ENCODE measurements around the gene UVRAG.

UVRAG gene

GRCh38 chr11:76140912-76141574 lies 326.0 kb downstream of the UVRAG start:
- H3K9me3 Mint-ChIP-seq = no peaks in the 10 kb centered on the region
- ATAC-seq (ENCODE audit: low read depth) (no peak), DNase-seq (ENCODE audit: low spot score in 2 of 2) (no peak)
- no peaks in the 10 kb centered on the region for H3K27me3 Mint-ChIP-seq
- H3K4me3 Mint-ChIP-seq = no peak overlapping the region
- peaks cover 11% of the 10 kb centered on the region for H3K36me3 Mint-ChIP-seq
- H3K4me1 Mint-ChIP-seq = peaks cover 6% of the 10 kb centered on the region
- H3K27ac Mint-ChIP-seq = peak overlapping the region; percentile 28

DNA sequence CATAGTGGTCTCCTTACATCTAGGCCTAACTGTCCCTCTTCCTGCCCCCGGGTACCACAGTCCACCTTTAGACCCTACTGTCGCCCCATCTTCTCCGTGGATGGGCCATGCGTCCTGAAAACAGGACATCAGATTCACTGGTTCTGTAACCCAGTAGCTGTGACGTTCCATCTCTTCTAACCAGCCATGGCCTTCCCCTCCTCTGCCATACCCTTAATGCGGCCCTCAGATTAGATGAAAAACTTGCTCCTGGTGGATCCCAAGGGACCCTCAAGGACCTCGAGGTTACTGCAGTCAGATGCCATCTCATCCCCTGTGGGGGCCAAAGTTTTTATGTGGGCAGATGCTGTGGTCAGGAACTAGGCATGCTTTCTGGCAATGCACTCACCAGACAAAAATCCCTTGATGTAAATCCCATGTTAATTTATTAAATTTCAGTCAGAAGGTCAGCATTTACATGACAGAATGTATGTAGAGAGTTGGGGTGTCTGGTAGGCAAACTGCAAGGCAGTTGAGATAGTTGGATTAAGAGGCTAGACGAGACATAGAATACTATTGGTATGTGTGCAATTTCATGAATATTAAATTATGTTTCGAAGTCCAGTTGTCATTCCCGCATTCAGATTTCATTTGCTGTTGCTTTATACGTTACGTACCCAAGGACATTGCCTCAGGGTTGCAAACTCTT lies 327.0 kb downstream of the UVRAG start:
- ATAC-seq (ENCODE audit: low read depth) = no peak
- no peak overlapping the region for H3K27ac Mint-ChIP-seq

DNA sequence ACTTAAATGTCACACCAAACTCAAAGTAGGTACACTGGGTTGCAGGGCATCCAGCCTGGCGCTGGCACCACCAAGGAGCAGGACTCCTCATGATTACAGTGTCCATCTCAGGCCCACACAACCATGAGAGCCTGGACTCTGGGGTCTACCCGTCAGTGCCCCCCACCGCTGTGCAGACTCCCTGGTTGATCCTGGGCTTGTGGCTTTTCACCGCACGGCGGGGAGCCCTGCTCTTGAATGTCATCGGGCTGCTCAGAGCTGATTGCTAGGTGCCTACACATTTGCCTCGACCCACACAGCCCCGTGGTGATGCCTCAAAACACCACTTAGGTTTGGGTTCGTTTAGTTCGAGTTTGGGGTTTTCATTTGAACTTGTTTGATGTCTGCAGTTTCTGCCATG lies 328.3 kb downstream of the UVRAG start:
- H3K27me3 Mint-ChIP-seq = no peaks in the 10 kb centered on the region
- no peaks in the 10 kb centered on the region for H3K9me3 Mint-ChIP-seq
- H3K27ac Mint-ChIP-seq = no peak overlapping the region

More for the DNA sequence above, 327.0 kb downstream of the UVRAG start:
- H3K27me3 Mint-ChIP-seq = no peaks in the 10 kb centered on the region
- peaks cover 6% of the 10 kb centered on the region for H3K4me1 Mint-ChIP-seq
- no peaks in the 10 kb centered on the region for H3K9me3 Mint-ChIP-seq
- H3K36me3 Mint-ChIP-seq = peaks cover 11% of the 10 kb centered on the region
- no peak overlapping the region for H3K4me3 Mint-ChIP-seq
- DNase-seq (ENCODE audit: low spot score in 2 of 2) = no peak

DNA sequence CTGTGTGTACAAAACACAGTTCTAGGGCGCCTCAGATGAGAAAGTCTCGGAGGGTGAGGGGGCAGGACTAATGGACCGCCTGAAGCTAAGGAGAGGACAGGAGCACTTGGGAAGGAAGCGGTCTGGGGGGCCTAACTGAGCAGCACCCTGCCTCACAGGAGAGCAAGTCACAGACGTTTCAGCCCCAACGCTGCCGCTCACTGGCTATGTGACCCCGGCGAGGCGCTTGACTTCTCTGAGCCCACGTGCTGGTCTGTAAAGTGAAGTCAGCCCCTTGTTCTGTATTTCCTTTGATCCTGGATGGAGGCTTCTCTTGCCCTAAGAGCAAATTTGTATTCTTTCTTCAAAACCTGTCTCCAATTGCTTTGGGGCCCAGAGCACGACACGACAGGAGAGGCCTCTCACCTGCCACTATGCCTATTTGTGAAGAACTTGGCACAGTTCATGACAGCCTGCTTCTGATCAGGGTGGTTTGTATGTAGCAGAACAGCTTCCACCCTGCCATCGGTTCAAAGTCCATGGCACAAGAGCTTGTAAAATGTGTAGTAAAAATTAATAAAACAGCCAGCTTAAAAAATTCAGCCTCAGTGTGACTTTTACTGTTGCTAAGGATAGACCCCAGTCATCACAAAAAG lies 332.2 kb downstream of the UVRAG start:
- Mint-ChIP-seq H3K4me1 (peaks cover 4% of the 10 kb centered on the region), H3K27ac (no peak overlapping the region), H3K9me3 (no peaks in the 10 kb centered on the region), H3K4me3 (no peak overlapping the region), H3K27me3 (no peaks in the 10 kb centered on the region), H3K36me3 (peaks cover 6% of the 10 kb centered on the region)
- ATAC-seq (ENCODE audit: low read depth) (no peak), DNase-seq (ENCODE audit: low spot score in 2 of 2) (no peak)

More for the DNA sequence above, 328.3 kb downstream of the UVRAG start:
- peaks cover 11% of the 10 kb centered on the region for H3K36me3 Mint-ChIP-seq
- ATAC-seq (ENCODE audit: low read depth) = no peak
- H3K4me1 Mint-ChIP-seq = peaks cover 6% of the 10 kb centered on the region
- H3K4me3 Mint-ChIP-seq = no peak overlapping the region
- DNase-seq (ENCODE audit: low spot score in 2 of 2) = no peak

DNA sequence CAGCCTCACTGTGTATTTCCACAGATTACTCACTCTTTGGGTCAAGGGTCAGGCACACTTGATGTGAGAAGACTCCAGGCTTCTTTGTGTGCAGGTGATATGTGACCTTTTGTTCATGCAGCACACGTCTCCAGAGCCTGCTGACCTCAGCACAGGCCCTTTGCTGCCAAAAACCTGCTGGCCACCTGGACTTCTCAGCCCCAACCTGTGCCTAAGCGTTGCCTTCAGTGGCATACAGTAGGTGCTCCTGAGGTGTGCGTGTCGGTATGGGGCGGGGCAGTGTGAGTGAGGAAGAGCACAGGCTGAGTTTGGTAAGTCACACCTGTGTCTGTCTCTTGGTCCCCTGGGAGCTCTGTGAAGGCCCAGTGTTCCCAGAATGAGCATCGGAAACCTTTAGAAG lies 333.2 kb downstream of the UVRAG start:
- Mint-ChIP-seq H3K27ac (no peak overlapping the region), H3K4me1 (peaks cover 13% of the 10 kb centered on the region), H3K27me3 (no peaks in the 10 kb centered on the region), H3K9me3 (no peaks in the 10 kb centered on the region), H3K36me3 (no peaks in the 10 kb centered on the region), H3K4me3 (no peak overlapping the region)
- DNase-seq (ENCODE audit: low spot score in 2 of 2) (no peak), ATAC-seq (ENCODE audit: low read depth) (no peak)

DNA sequence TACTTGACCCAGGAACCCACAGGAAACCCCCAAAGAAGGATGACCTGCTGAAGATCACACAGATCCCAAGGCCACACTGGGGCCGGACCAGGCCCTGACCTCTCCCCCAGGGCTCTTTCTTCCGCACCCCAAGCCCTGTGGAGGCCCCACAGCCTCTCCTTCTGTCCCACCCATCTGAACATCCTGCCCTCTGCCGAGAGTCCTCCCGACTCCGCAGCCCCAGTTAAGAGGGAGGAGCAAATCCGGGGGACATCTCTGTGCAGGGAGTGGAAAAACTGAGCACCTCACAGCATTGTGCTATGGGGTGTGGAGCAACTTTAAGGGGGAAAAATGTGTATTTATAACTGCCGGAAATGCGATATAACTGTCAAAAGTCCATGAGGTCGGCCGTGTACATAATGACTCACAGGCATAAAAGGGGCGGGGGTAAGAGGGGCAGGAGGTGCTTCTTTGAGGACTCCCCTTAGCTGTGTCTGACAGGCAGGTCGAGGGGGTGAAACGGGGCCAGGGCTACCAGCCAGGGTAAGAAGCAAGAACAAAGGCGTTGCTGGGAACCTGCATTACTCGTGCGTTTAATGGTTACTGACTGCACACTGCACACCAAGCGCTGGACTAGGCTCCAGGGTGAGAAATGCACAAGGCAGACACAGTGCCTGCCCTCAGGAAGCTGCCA lies 334.1 kb downstream of the UVRAG start:
- no peaks in the 10 kb centered on the region for H3K36me3 Mint-ChIP-seq
- H3K9me3 Mint-ChIP-seq = no peaks in the 10 kb centered on the region
- H3K4me3 Mint-ChIP-seq = no peak overlapping the region
- H3K4me1 Mint-ChIP-seq = peaks cover 18% of the 10 kb centered on the region
- no peaks in the 10 kb centered on the region for H3K27me3 Mint-ChIP-seq
- no peak overlapping the region for H3K27ac Mint-ChIP-seq
- DNase-seq (ENCODE audit: low spot score in 2 of 2) (no peak), ATAC-seq (ENCODE audit: low read depth) (no peak)

DNA sequence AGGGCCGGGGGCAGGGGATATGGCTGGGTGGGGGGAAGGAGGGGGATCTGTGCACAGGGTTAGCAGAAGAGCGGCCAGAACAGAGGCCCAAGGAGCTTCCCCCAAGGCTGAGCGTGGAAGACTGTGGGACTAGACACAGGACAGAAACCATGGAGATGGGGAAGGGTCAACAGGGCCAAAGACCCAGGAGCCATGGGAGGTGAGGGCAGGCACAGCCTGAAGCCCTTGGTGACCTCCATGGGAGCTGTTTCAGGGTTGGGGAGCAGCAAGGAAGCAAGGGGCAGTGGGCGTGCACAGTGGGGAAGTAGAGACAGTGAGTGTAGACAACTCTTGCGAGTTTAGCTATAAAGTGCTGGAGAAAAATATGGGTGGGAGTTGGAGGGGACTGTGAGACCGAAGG lies 334.7 kb downstream of the UVRAG start:
- H3K27ac Mint-ChIP-seq = no peak overlapping the region
- H3K9me3 Mint-ChIP-seq = no peaks in the 10 kb centered on the region
- H3K27me3 Mint-ChIP-seq = no peaks in the 10 kb centered on the region
- H3K4me1 Mint-ChIP-seq = peaks cover 18% of the 10 kb centered on the region
- no peaks in the 10 kb centered on the region for H3K36me3 Mint-ChIP-seq
- H3K4me3 Mint-ChIP-seq = no peak overlapping the region
- DNase-seq (ENCODE audit: low spot score in 2 of 2) (no peak), ATAC-seq (ENCODE audit: low read depth) (no peak)

- H3K4me3 Mint-ChIP-seq = no peak overlapping the region
- no peaks in the 10 kb centered on the region for H3K9me3 Mint-ChIP-seq
- H3K36me3 Mint-ChIP-seq = no peaks in the 10 kb centered on the region
- no peak for DNase-seq (ENCODE audit: low spot score in 2 of 2)
- peaks cover 18% of the 10 kb centered on the region for H3K4me1 Mint-ChIP-seq
- no peak for ATAC-seq (ENCODE audit: low read depth)
- H3K27me3 Mint-ChIP-seq = no peaks in the 10 kb centered on the region
- no peak overlapping the region for H3K27ac Mint-ChIP-seq
These were observed 335.1 kb downstream of the UVRAG start for GRCh38 chr11:76150141-76150540.

GRCh38 chr11:76151556-76152085 lies 336.6 kb downstream of the UVRAG start:
- ATAC-seq (ENCODE audit: low read depth) (no peak), DNase-seq (ENCODE audit: low spot score in 2 of 2) (no peak)
- Mint-ChIP-seq H3K27me3 (peaks cover 2% of the 10 kb centered on the region), H3K9me3 (no peaks in the 10 kb centered on the region), H3K4me3 (peak overlapping the region; percentile 79), H3K4me1 (peaks cover 18% of the 10 kb centered on the region), H3K27ac (no peak overlapping the region), H3K36me3 (no peaks in the 10 kb centered on the region)

GRCh38 chr11:76152086-76152681 lies 337.2 kb downstream of the UVRAG start:
- peak overlapping the region; percentile 13 for H3K27ac Mint-ChIP-seq
- H3K4me1 Mint-ChIP-seq = peaks cover 18% of the 10 kb centered on the region
- peak; percentile 71 for ATAC-seq (ENCODE audit: low read depth)
- DNase-seq (ENCODE audit: low spot score in 2 of 2) = peak; percentile 58 to 68
- H3K36me3 Mint-ChIP-seq = no peaks in the 10 kb centered on the region
- H3K9me3 Mint-ChIP-seq = no peaks in the 10 kb centered on the region
- peak overlapping the region; percentile 79 for H3K4me3 Mint-ChIP-seq
- peaks cover 2% of the 10 kb centered on the region for H3K27me3 Mint-ChIP-seq

DNA sequence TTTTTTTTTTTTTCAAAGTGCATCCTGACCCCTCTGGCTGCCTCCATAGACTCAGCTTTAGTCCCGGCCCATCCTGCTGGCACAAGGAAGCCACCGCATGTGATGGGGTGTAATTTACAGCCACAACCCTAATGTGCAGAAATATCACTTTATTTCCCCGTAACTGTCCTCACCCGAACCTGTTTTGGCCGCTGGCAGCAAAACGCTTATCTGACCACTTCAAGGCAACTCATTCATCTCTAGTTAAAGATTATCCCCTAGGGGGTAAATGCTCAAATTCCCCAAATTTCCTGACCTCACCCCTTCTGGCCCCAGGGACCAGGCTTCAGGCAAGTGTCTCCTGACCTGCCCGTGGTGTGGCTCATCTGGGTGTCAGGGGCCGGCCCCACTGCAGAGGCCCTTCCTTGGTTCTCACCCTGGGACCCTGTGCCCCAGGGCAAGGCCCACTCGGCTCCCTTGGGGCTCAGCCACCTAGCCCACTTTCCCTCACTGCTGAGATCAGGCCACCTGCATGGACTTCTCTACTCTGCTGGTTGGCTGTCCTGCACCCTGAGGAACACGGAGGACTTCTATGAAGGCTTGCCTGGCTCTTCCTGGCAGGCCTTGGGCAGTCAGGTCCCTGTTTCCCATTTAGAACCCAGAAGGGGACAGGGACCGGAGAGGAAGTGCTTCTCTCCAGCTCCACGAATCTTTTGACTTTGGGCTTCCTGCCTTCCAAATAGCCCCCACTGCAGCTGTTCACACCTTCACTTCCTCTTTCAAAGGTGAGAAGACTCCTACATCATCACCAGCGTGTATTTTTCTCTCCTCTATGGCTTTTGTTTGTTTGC lies 337.9 kb downstream of the UVRAG start:
- no peaks in the 10 kb centered on the region for H3K36me3 Mint-ChIP-seq
- peaks cover 18% of the 10 kb centered on the region for H3K4me1 Mint-ChIP-seq
- H3K27ac Mint-ChIP-seq = peak overlapping the region; percentile 13
- ATAC-seq (ENCODE audit: low read depth) (peak; percentile 83), DNase-seq (ENCODE audit: low spot score in 2 of 2) (peak; percentile 32 to 35)
- peaks cover 2% of the 10 kb centered on the region for H3K27me3 Mint-ChIP-seq
- peak overlapping the region; percentile 79 for H3K4me3 Mint-ChIP-seq
- no peaks in the 10 kb centered on the region for H3K9me3 Mint-ChIP-seq

- peak overlapping the region; percentile 79 for H3K4me3 Mint-ChIP-seq
- peaks cover 2% of the 10 kb centered on the region for H3K27me3 Mint-ChIP-seq
- peaks cover 18% of the 10 kb centered on the region for H3K4me1 Mint-ChIP-seq
- DNase-seq (ENCODE audit: low spot score in 2 of 2) (no peak), ATAC-seq (ENCODE audit: low read depth) (no peak)
- no peaks in the 10 kb centered on the region for H3K9me3 Mint-ChIP-seq
- no peaks in the 10 kb centered on the region for H3K36me3 Mint-ChIP-seq
- peak overlapping the region; percentile 13 for H3K27ac Mint-ChIP-seq
These were observed 338.5 kb downstream of the UVRAG start for GRCh38 chr11:76153571-76153923.

Measured in memory B cell (primary cell).